PFSK-1 (cell line): ENCODE results near the gene COL25A1.

Experiments used
- POLR2AphosphoS5 ChIP-seq: IDR thresholded peaks from 2 replicates; pipeline ENCODE4 v1.6.1; 2012; ENCODE audit warnings: low read depth, mild to moderate bottlenecking, control low read depth, low read length, moderate library complexity
- SIN3A ChIP-seq: IDR thresholded peaks from 2 replicates; pipeline ENCODE4 v1.6.1; 2012; ENCODE audit warnings: mild to moderate bottlenecking, low read length, moderate library complexity, borderline replicate concordance; ENCODE audit not compliant: insufficient read depth
- TF ChIP-seq, protein P1 (sequence below), 2 experiments: IDR thresholded peaks; 2 replicates each; pipeline versions ENCODE4 v1.6.1 to v1.8.0; 2011 to 2012; ENCODE audit warnings: low read depth in 2 of 2, low read length in 2 of 2, control low read depth in 1 of 2, inconsistent platforms in 1 of 2, mild to moderate bottlenecking in 1 of 2, moderate library complexity in 1 of 2; ENCODE audit not compliant: insufficient read depth in 1 of 2

DNA sequence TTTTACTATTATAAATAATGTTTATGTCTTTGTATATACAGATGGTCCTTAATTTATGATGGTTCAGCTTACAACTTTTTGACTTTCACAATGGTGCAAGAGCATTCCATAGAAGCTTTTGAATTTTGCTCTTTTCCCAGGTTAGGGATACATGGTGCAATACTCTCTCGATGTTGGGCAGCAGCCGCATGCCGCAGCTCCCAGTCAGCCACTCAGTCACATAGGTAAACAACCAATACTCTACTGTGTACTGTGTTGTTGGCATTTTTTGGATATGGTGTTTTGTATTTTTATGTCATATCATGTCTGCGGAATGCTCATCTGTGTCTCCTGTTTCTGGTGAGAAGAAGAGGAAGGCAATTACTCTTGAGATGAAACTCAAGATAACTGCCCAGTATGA is 281.6 kb downstream of the COL25A1 start:
- TF ChIP-seq, protein P1, sequence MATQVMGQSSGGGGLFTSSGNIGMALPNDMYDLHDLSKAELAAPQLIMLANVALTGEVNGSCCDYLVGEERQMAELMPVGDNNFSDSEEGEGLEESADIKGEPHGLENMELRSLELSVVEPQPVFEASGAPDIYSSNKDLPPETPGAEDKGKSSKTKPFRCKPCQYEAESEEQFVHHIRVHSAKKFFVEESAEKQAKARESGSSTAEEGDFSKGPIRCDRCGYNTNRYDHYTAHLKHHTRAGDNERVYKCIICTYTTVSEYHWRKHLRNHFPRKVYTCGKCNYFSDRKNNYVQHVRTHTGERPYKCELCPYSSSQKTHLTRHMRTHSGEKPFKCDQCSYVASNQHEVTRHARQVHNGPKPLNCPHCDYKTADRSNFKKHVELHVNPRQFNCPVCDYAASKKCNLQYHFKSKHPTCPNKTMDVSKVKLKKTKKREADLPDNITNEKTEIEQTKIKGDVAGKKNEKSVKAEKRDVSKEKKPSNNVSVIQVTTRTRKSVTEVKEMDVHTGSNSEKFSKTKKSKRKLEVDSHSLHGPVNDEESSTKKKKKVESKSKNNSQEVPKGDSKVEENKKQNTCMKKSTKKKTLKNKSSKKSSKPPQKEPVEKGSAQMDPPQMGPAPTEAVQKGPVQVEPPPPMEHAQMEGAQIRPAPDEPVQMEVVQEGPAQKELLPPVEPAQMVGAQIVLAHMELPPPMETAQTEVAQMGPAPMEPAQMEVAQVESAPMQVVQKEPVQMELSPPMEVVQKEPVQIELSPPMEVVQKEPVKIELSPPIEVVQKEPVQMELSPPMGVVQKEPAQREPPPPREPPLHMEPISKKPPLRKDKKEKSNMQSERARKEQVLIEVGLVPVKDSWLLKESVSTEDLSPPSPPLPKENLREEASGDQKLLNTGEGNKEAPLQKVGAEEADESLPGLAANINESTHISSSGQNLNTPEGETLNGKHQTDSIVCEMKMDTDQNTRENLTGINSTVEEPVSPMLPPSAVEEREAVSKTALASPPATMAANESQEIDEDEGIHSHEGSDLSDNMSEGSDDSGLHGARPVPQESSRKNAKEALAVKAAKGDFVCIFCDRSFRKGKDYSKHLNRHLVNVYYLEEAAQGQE (IDR thresholded peaks at IDR 0.05; ENCODE audit: insufficient read depth in 1 of 2, low read depth in 2 of 2, low read length in 2 of 2): no peak
- no peak for TF ChIP-seq POLR2AphosphoS5
- no peak for TF ChIP-seq SIN3A
